GM19372 (cell line): Measurements from ENCODE around the gene DIPK1A.

ENCODE experiments used
- ATAC-seq: cut with Tn5 transposase; IDR thresholded peaks from one replicate; pipeline ENCODE4 v1.9.1; 2021; ENCODE audit warnings: mild to moderate bottlenecking, low read depth, moderate library complexity; ENCODE audit not compliant: unreplicated experiment

The DIPK1A gene

GRCh38 chr1:92808381-92808780 is 152.9 kb downstream of the DIPK1A start:
- ATAC-seq: no peak

- no peak for ATAC-seq
Measured at GRCh38 chr1:92805216-92805615, 156.0 kb downstream of the DIPK1A start.

- peak; percentile 75 for ATAC-seq
Measured at GRCh38 chr1:92804721-92805201, 156.5 kb downstream of the DIPK1A start.

- ATAC-seq: no peak
Measured at GRCh38 chr1:92803140-92803887, 157.9 kb downstream of the DIPK1A start.

- no peak for ATAC-seq
Measured at GRCh38 chr1:92797961-92798360, 163.3 kb downstream of the DIPK1A start.

GRCh38 chr1:92797297-92797696 is 164.0 kb downstream of the DIPK1A start:
- no peak for ATAC-seq

GRCh38 chr1:92795166-92795565 is 166.1 kb downstream of the DIPK1A start:
- ATAC-seq: no peak

- no peak for ATAC-seq
Measured at GRCh38 chr1:92792340-92792782, 168.9 kb downstream of the DIPK1A start.
